ENCODE measurements around the gene GPR150. TPM values are rescaled to one million over a fixed set of nuclear protein-coding genes. Genes with fewer than 3 reads are reported as not detected.
A peak's percentile ranks its signal among the peaks of the same experiment; 100 is the strongest.

The GPR150 gene
- total and polyA plus RNA-seq, 12 donors, result 0.03 to 0.74 (median 0.30) TPM

DNA sequence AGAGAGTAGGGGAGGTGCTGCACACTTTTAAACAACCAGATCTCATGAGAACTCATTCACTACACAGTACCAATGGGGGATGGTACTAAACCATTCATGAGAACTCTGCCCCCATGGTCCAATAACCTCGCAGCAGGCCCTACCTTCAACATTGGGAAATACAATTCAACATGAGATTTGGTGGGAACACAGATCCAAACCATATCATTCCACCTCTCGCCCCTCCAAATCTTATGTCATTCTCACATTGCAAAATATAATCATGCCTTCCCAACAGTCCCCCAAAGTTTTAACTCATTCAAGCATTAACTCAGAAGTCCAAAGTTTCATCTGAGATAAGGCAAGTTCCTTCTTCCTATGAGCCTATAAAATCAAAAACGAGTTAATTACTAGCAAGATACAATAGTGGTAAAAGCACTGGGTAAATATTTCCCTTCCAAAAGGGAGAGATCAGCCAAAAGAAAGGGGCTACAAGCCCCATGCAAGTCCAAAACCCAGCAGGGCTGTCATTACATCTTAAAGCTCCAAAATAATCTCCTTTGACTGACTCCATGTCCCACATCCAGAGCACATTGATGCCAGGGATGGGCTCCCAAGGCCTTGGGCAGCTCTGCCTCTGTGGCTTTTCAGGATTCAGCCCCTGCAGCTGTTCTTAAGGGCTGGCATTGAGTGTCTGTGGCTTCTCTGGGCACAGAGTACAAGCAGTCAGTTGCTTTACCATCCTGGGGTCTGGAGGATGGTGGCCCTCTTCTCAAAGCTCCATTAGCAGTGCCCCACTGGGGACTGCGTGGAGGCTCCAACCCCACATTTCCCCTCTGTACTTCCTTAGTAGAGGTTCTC lies 8.3 kb downstream of the GPR150 start:
- H3K36me3 ChIP-seq (replicated peaks in 1 of 2), result no peaks in the 10 kb centered on the region
- intact Hi-C loops (cut with DNase I), result loop anchor here in 1 of 2 donors (10.0 kb wide), 1 partner anchor 707 kb away; no protein-coding TSS in a partner anchor
- DNase-seq, result no peak
- no peaks in the 10 kb centered on the region for H3K27me3 ChIP-seq
- peaks cover 3 to 5% of the 10 kb centered on the region in 2 donors for H3K4me1 ChIP-seq (replicated peaks in 1 of 2)
- H3K4me3 ChIP-seq, result no peak overlapping the region
- TF ChIP-seq CTCF (IDR thresholded peaks at IDR 0.05) (no peak), POLR2A (IDR thresholded peaks at IDR 0.05) (no peak)
- peak overlapping the region in 1 of 5 donors; percentile 51 for H3K27ac ChIP-seq
- 75 to 82% (median 80%) methylated on average over 4 of the region's 4 CpGs for WGBS, 4 donors
- H3K9me3 ChIP-seq (replicated peaks in 1 of 3), result no peaks in the 10 kb centered on the region

DNA sequence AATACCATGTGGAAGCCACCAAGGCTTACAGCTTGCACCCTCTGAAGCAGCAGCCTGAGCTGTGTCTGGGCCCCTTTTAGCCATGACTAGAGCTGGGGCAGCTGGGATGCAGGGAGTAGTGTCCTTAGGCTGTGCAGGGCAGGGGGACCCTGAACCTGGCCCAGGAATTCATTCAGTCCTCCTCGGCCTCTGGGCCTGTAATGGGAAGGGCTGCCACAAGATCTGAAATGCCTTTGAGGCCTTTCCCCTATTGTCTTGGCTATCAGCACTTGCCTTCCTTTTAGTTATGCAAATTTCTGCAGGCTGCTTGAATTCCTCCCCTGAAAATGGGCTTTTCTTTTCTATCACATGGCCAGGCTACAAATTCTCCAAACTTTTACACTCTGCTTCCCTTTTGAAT lies 9.0 kb downstream of the GPR150 start:
- Histone ChIP-seq H3K4me3 (no peak overlapping the region), H3K36me3 (replicated peaks in 1 of 2) (no peaks in the 10 kb centered on the region), H3K9me3 (replicated peaks in 1 of 3) (no peaks in the 10 kb centered on the region), H3K27me3 (no peaks in the 10 kb centered on the region), H3K4me1 (replicated peaks in 1 of 2) (peaks cover 3 to 5% of the 10 kb centered on the region in 2 donors), H3K27ac (peak overlapping the region in 1 of 5 donors; percentile 51)
- no peak for DNase-seq
- 56 to 92% (median 67%) methylated on average over 1 of the region's 1 CpG for WGBS, 4 donors
- intact Hi-C loops (cut with DNase I), result loop anchor here in 1 of 2 donors (10.0 kb wide), 1 partner anchor 706 kb away; no protein-coding TSS in a partner anchor
- TF ChIP-seq POLR2A (IDR thresholded peaks at IDR 0.05) (no peak), CTCF (IDR thresholded peaks at IDR 0.05) (no peak)

- Histone ChIP-seq H3K27me3 (no peaks in the 10 kb centered on the region), H3K36me3 (replicated peaks in 1 of 2) (no peaks in the 10 kb centered on the region), H3K4me3 (no peak overlapping the region), H3K27ac (no peak overlapping the region), H3K4me1 (replicated peaks in 1 of 2) (peaks cover 3 to 5% of the 10 kb centered on the region in 2 donors), H3K9me3 (replicated peaks in 1 of 3) (no peaks in the 10 kb centered on the region)
- TF ChIP-seq CTCF (IDR thresholded peaks at IDR 0.05), result no peak
- no peak for TF ChIP-seq POLR2A (IDR thresholded peaks at IDR 0.05)
- intact Hi-C loops (cut with DNase I), result no loop called here
- 91 to 97% (median 91%) methylated on average over 5 of the region's 5 CpGs for WGBS, 4 donors
- no peak for DNase-seq
These were observed 10.6 kb downstream of the GPR150 start for GRCh38 chr5:95630394-95630917.

DNA sequence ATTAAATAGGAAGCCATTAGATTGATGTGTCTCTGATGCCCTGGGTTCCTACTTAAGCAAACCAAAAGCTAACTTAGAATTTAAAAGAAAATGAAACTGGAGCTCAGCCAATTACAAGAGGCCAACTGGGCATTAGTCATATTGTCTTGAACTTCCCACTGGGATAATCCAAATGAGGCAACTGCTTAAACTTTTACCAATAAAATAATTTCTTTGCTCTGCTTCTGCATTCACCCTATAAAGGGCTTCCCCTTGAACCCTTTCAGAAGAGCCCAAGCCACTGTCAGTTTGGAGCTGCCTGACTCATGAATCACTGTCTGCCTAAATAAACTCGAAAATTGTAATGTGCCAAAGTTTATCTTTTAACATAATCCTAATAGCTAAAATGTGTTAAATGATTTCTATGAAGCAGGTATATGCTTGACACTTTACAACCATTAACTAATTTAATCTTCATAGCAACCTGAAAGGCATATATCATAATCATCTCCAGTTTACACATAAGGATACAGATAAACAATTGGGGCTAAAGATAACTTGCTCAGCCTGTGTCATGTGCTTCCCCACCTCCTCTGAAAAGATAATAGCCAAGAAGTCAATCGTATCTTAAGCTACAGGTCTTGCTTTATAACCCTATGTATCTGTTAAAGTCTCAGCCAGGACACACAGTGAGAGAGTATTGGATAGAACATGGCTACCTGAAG lies 11.5 kb downstream of the GPR150 start:
- no peak overlapping the region for H3K4me3 ChIP-seq
- no peak overlapping the region for H3K27ac ChIP-seq
- peaks cover 3 to 5% of the 10 kb centered on the region in 2 donors for H3K4me1 ChIP-seq (replicated peaks in 1 of 2)
- H3K9me3 ChIP-seq (replicated peaks in 1 of 3), result no peaks in the 10 kb centered on the region
- no peaks in the 10 kb centered on the region for H3K36me3 ChIP-seq (replicated peaks in 1 of 2)
- intact Hi-C loops (cut with DNase I), result no loop called here
- no peaks in the 10 kb centered on the region for H3K27me3 ChIP-seq
- WGBS, 4 donors, result 41 to 49% (median 47%) methylated on average over 2 of the region's 2 CpGs
- TF ChIP-seq CTCF (IDR thresholded peaks at IDR 0.05) (no peak), POLR2A (IDR thresholded peaks at IDR 0.05) (no peak)
- peak in 2 of 7 donors; percentile 21 to 22 for DNase-seq

Data from adrenal gland (tissue), 12 donors.